Neural cell (in vitro differentiated cells): Measurements from ENCODE around the gene GRIN2C. TPM values are rescaled to one million over a fixed set of nuclear protein-coding genes. Genes with fewer than 3 reads are reported as not detected.

Source experiments
- H2AFZ ChIP-seq: fragments of 200-600, 300-800 bp; sonication (generic), shearing (Covaris generic); 2 replicates; pipeline ENCODE4 v1.6.0; 2014; ENCODE audit warnings: low read depth, mild to moderate bottlenecking, antibody characterized with exemption, low read length, moderate library complexity
- H3F3A ChIP-seq: fragments of 200-600 bp; shearing (Covaris generic); 2 replicates; pipeline ENCODE4 v1.6.1; 2016; ENCODE audit warnings: mild to moderate bottlenecking, moderate library complexity, mixed read lengths, antibody characterized with exemption, low read length; ENCODE audit not compliant: insufficient read depth, poor library complexity, severe bottlenecking
- H3K27ac ChIP-seq: fragments of 200-600, 300-800 bp; sonication (generic), shearing (Covaris generic); 2 replicates; pipeline ENCODE4 v1.5.1; 2014; ENCODE audit warnings: mild to moderate bottlenecking, low read length, moderate library complexity
- H3K27me3 ChIP-seq: fragments of 300-800, 200-600 bp; sonication (generic), shearing (Covaris generic); 2 replicates; pipeline ENCODE4 v1.6.0; 2014; ENCODE audit warnings: mild to moderate bottlenecking, low read depth, low read length, moderate library complexity; ENCODE audit not compliant: insufficient read depth
- H3K36me3 ChIP-seq: fragments of 300-800, 200-600 bp; sonication (generic), shearing (Covaris generic); 2 replicates; pipeline ENCODE4 v1.5.1; 2014; ENCODE audit warnings: mild to moderate bottlenecking, antibody characterized with exemption, low read length, moderate library complexity; ENCODE audit not compliant: insufficient read depth
- H3K4me2 ChIP-seq: fragments of 300-800, 200-600 bp; sonication (generic), shearing (Covaris generic); 2 replicates; pipeline ENCODE4 v1.6.0; 2014; ENCODE audit warnings: mild to moderate bottlenecking, low read length
- H3K4me3 ChIP-seq: fragments of 300-800, 200-600 bp; sonication (generic), shearing (Covaris generic); 2 replicates; pipeline ENCODE4 v1.5.1; 2014; ENCODE audit warnings: mild to moderate bottlenecking, low read length, moderate library complexity
- H3K79me2 ChIP-seq: fragments of 200-600 bp; shearing (Covaris generic); replicated peaks from 2 replicates; pipeline ENCODE4 v1.6.0; 2014; ENCODE audit warnings: mild to moderate bottlenecking, low read length, moderate library complexity; ENCODE audit not compliant: insufficient read depth
- H3K9ac ChIP-seq: fragments of 300-800, 200-600 bp; sonication (generic), shearing (Covaris generic); 2 replicates; pipeline ENCODE4 v1.6.1; 2016; ENCODE audit warnings: mild to moderate bottlenecking, low read length, mixed read lengths
- H3K9me2 ChIP-seq: fragments of 200-600 bp; shearing (Covaris generic); 2 replicates; pipeline ENCODE4 v1.6.1; 2016; ENCODE audit warnings: mild to moderate bottlenecking, low read length, mixed read lengths; ENCODE audit not compliant: insufficient read depth
- H3K9me3 ChIP-seq: fragments of 200-600, 300-800 bp; sonication (generic), shearing (Covaris generic); 2 replicates; pipeline ENCODE4 v1.6.1; 2016; ENCODE audit warnings: mild to moderate bottlenecking, mixed run types, low read length, moderate library complexity, mixed read lengths
- H4K20me1 ChIP-seq: fragments of 200-600 bp; shearing (Covaris generic); 2 replicates; pipeline ENCODE4 v1.6.1; 2016; ENCODE audit warnings: mild to moderate bottlenecking, mixed run types; ENCODE audit not compliant: insufficient read depth
- CTCF ChIP-seq: fragments of 450-650 bp; IDR thresholded peaks from 2 replicates; pipeline ENCODE4 v1.5.1; 2014; ENCODE audit warnings: antibody characterized with exemption, mild to moderate bottlenecking, moderate library complexity; ENCODE audit not compliant: poor library complexity, severe bottlenecking
- EP300 ChIP-seq: fragments of 450-650 bp; conservative IDR thresholded peaks from 2 replicates; pipeline ENCODE4 v1.6.1; 2014; ENCODE audit warnings: antibody characterized with exemption, mild to moderate bottlenecking, moderate library complexity; ENCODE audit not compliant: poor library complexity, severe bottlenecking
- EZH2 ChIP-seq: fragments of 200-600, 300-800 bp; shearing (Covaris generic), sonication (generic); IDR thresholded peaks from 2 replicates; pipeline ENCODE4 v1.6.1; 2014; ENCODE audit warnings: antibody characterized with exemption, low read length, borderline replicate concordance, mild to moderate bottlenecking; ENCODE audit not compliant: insufficient read depth, poor library complexity, severe bottlenecking
- MXI1 ChIP-seq: fragments of 450-650 bp; conservative IDR thresholded peaks from 2 replicates; pipeline ENCODE4 v1.6.1; 2014; ENCODE audit warnings: antibody characterized with exemption, mild to moderate bottlenecking; ENCODE audit not compliant: poor library complexity, severe bottlenecking
- POLR2AphosphoS5 ChIP-seq: IDR thresholded peaks from 2 replicates; pipeline ENCODE4 v1.6.1; 2012
- RAD21 ChIP-seq: fragments of 450-650 bp; conservative IDR thresholded peaks from 2 replicates; pipeline ENCODE4 v1.6.1; 2014; ENCODE audit warnings: antibody characterized with exemption, mild to moderate bottlenecking, moderate library complexity
- REST ChIP-seq: IDR thresholded peaks from 2 replicates; pipeline ENCODE4 v1.6.1; 2012; ENCODE audit warnings: borderline replicate concordance
- SMC3 ChIP-seq: fragments of 450-650 bp; conservative IDR thresholded peaks from 2 replicates; pipeline ENCODE4 v1.6.1; 2014; ENCODE audit warnings: antibody characterized with exemption, mild to moderate bottlenecking, moderate library complexity; ENCODE audit not compliant: poor library complexity
- TAF1 ChIP-seq: IDR thresholded peaks from 2 replicates; pipeline ENCODE4 v1.6.1; 2012; ENCODE audit warnings: low read depth
- polyA plus RNA-seq: library from polyadenylated mRNA; depleted of rRNA; stranded (reverse); fragments of >200 nt; gene quantifications from 2 replicates; pipeline ENCODE4 v1.2.3, GENCODE V29; 2014

GRIN2C gene
- polyA plus RNA-seq, 1 donor from 2014 or later, result 0.04 TPM

DNA sequence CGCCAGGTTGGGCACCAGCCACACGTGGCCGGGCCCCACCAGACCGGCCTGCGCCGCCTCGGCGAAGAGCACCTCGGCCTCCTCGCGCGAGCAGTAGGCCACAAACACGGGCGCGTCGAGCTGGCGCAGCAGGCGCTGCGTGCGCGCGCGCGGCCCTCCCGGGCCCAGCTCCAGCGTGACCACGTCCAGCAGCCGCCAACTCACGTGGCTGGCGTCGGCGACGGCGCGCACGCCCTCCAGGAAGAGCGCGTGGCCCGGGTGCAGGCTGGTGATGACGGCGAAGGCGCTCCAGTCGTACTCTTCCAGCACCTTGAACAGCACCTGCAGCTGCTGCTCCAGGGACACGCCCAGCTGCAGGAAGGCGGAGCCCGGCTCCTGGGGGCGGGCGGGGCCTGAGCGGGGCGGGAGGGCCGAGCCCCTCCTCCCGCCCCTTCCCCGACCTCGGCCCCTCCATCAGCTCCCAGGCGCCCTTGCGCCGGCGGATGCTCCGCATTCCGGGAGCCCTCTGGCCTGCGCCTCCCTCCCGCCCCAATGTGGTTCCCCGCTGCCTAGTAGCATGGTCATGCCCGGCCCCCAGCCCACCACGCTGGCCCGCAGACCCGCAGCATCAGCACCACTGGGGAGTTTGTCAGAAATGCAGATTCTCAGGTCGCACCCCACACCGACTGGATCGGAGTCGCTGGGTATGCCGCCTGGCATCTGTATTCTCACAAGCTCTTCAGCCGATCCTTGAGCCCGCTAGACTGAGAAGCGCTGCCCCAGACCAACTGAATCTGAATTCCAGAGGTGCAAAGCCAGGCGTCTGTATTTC lies 7.2 kb downstream of the GRIN2C start:
- TF ChIP-seq MXI1, result no peak
- no peak for TF ChIP-seq EP300
- TF ChIP-seq EZH2, result no peak
- no peak for TF ChIP-seq RAD21
- no peak for TF ChIP-seq POLR2AphosphoS5
- TF ChIP-seq SMC3, result no peak
- TF ChIP-seq TAF1, result no peak
- no peak for TF ChIP-seq CTCF
- peaks cover 71% of the 10 kb centered on the region for H3K27me3 ChIP-seq
- H4K20me1 ChIP-seq, result no peaks in the 10 kb centered on the region
- no peak overlapping the region for H3K9ac ChIP-seq
- H3K9me2 ChIP-seq, result no peaks in the 10 kb centered on the region
- no peaks in the 10 kb centered on the region for H3F3A ChIP-seq
- no peak overlapping the region for H2AFZ ChIP-seq
- no peaks in the 10 kb centered on the region for H3K36me3 ChIP-seq
- no peak overlapping the region for H3K4me2 ChIP-seq
- H3K79me2 ChIP-seq, result no peaks in the 10 kb centered on the region
- H3K27ac ChIP-seq, result no peak overlapping the region
- H3K9me3 ChIP-seq, result no peaks in the 10 kb centered on the region
- peak overlapping the region; percentile 54 for H3K4me3 ChIP-seq

GRCh38 chr17:74851612-74852236 lies 8.0 kb downstream of the GRIN2C start:
- Histone ChIP-seq H3K4me3 (no peak overlapping the region), H3K9me2 (no peaks in the 10 kb centered on the region), H3K9me3 (no peaks in the 10 kb centered on the region), H3K79me2 (no peaks in the 10 kb centered on the region), H3K27ac (no peak overlapping the region), H3K9ac (no peak overlapping the region), H4K20me1 (no peaks in the 10 kb centered on the region), H3K27me3 (peaks cover 63% of the 10 kb centered on the region), H2AFZ (no peak overlapping the region), H3K4me2 (no peak overlapping the region), H3K36me3 (no peaks in the 10 kb centered on the region), H3F3A (no peaks in the 10 kb centered on the region)
- TF ChIP-seq POLR2AphosphoS5, result no peak
- TF ChIP-seq CTCF, result no peak
- no peak for TF ChIP-seq EP300
- no peak for TF ChIP-seq REST
- TF ChIP-seq RAD21, result no peak
- no peak for TF ChIP-seq SMC3
- no peak for TF ChIP-seq MXI1
- TF ChIP-seq TAF1, result no peak
- no peak for TF ChIP-seq EZH2
